Esophagus squamous epithelium (tissue), 5 donors: ENCODE results near the gene TPI1. TPM values are rescaled to one million over a fixed set of nuclear protein-coding genes. Genes with fewer than 3 reads are reported as not detected.

Source experiments
- DNase-seq: peaks from one replicate; lab custom pipeline; 2025; lab: John Stamatoyannopoulos, UW
- H3K27ac ChIP-seq, 4 donors: fragments of 200-600 bp; sonication (generic); one replicate each; pipeline ENCODE4 v1.5.1; 2016 to 2019; ENCODE audit warnings: mild to moderate bottlenecking in 1 of 4
- H3K27me3 ChIP-seq, 4 donors: fragments of 200-600 bp; sonication (generic); 1 replicate in 3 of 4; 2 replicates in 1 of 4; pipeline versions ENCODE4 v1.5.1 to v1.6.0; 2017 to 2021; ENCODE audit warnings: antibody characterized with exemption in 1 of 4
- H3K36me3 ChIP-seq, 3 donors: fragments of 200-600 bp; sonication (generic); one replicate each; pipeline ENCODE4 v1.5.1; 2016 to 2019
- H3K4me1 ChIP-seq, 3 donors: fragments of 200-600 bp; sonication (generic); one replicate each; pipeline ENCODE4 v1.5.1; 2017 to 2019
- H3K4me3 ChIP-seq, 4 donors: fragments of 200-600 bp; sonication (generic); 1 replicate in 3 of 4; 2 replicates in 1 of 4; pipeline ENCODE4 v1.5.1; 2016 to 2019; ENCODE audit warnings: mild to moderate bottlenecking in 2 of 4, moderate library complexity in 1 of 4
- H3K9me3 ChIP-seq, 3 donors: fragments of 200-600 bp; sonication (generic); one replicate each; pipeline ENCODE4 v1.5.1; 2016 to 2019
- CTCF ChIP-seq, 6 experiments: fragments of 450-650 bp in 4 of 6; fragments of 200-600 bp in 2 of 6; sonication (generic) in 2 of 6; IDR thresholded peaks; one replicate each; pipeline ENCODE4 v1.5.1; 2016 to 2019; ENCODE audit warnings: antibody characterized with exemption in 6 of 6, mild to moderate bottlenecking in 4 of 6, moderate library complexity in 4 of 6
- POLR2A ChIP-seq, 4 donors: fragments of 450-650 bp; IDR thresholded peaks; one replicate each; pipeline ENCODE4 v1.6.1; 2017; ENCODE audit warnings: antibody characterized with exemption in 4 of 4, mild to moderate bottlenecking in 4 of 4, moderate library complexity in 3 of 4
- WGBS, 2 donors: methylation state at CpG; one replicate each; pipeline ENCODE4 v1.1.5; 2018; 5-methylcytosine and 5-hydroxymethylcytosine counted together
- intact Hi-C: fragments of 100-400 bp; cut with DNase I; formaldehyde crosslinking; loops from one replicate; pipeline ENCODE4 v1.15.0; 2022
- total RNA-seq, 4 donors: library from RNA; depleted of rRNA; stranded (reverse); fragments of >200 nt; gene quantifications; one replicate each; pipeline ENCODE4 v1.1.0, GENCODE V29; 2016
- donor health status: DM: yes; HTN: yes; CAD: no.

The TPI1 gene
- total RNA-seq, 4 donors from 2014 or later: 547 to 938 (median 723) TPM

- H3K27me3 ChIP-seq: peaks cover 0 to 83% (median 5%) of the 10 kb centered on the region in 4 donors
- WGBS, 2 donors: 35 to 50% methylated on average over 3 to 4 of the region's 12 CpGs
Measured at GRCh38 chr12:6823182-6824084, 43.9 kb upstream of the TPI1 start.

GRCh38 chr12:6824085-6824775 is 43.1 kb upstream of the TPI1 start:
- no peak for TF ChIP-seq POLR2A (IDR thresholded peaks at IDR 0.05)
- TF ChIP-seq CTCF (IDR thresholded peaks at IDR 0.05): no peak
- H3K27me3 ChIP-seq: peaks cover 0 to 91% (median 5%) of the 10 kb centered on the region in 4 donors
- no peaks in the 10 kb centered on the region for H3K36me3 ChIP-seq
- WGBS, 2 donors: 73 to 87% methylated on average over 15 to 17 of the region's 37 CpGs
- peaks cover 10 to 59% (median 18%) of the 10 kb centered on the region in 3 donors for H3K4me1 ChIP-seq
- no peak for DNase-seq
- H3K4me3 ChIP-seq: no peak overlapping the region
- H3K27ac ChIP-seq: no peak overlapping the region
- H3K9me3 ChIP-seq: no peaks in the 10 kb centered on the region
- intact Hi-C loops: no loop called here

More at GRCh38 chr12:6823182-6824084, 43.9 kb upstream of the TPI1 start:
- no peak for DNase-seq
- Histone ChIP-seq H3K27ac (no peak overlapping the region), H3K4me1 (peaks cover 10 to 52% (median 18%) of the 10 kb centered on the region in 3 donors), H3K4me3 (no peak overlapping the region), H3K36me3 (no peaks in the 10 kb centered on the region), H3K9me3 (no peaks in the 10 kb centered on the region)
- TF ChIP-seq CTCF (IDR thresholded peaks at IDR 0.05) (no peak), POLR2A (IDR thresholded peaks at IDR 0.05) (no peak)
- intact Hi-C loops: no loop called here

GRCh38 chr12:6824901-6825381 is 42.4 kb upstream of the TPI1 start:
- TF ChIP-seq CTCF (IDR thresholded peaks at IDR 0.05) (no peak), POLR2A (IDR thresholded peaks at IDR 0.05) (no peak)
- 35 to 40% methylated on average over 12 of the region's 12 CpGs for WGBS, 2 donors
- H3K36me3 ChIP-seq: no peaks in the 10 kb centered on the region
- H3K4me3 ChIP-seq: peak overlapping the region in 1 of 4 donors; percentile 24
- intact Hi-C loops: loop anchor here (5.0 kb wide), 1 partner anchor 88 kb away; no protein-coding TSS in a partner anchor
- peaks cover 0 to 98% (median 5%) of the 10 kb centered on the region in 4 donors for H3K27me3 ChIP-seq
- H3K27ac ChIP-seq: no peak overlapping the region
- DNase-seq: no peak
- H3K9me3 ChIP-seq: no peaks in the 10 kb centered on the region
- peaks cover 10 to 66% (median 18%) of the 10 kb centered on the region in 3 donors for H3K4me1 ChIP-seq

- Histone ChIP-seq H3K9me3 (no peaks in the 10 kb centered on the region), H3K27ac (no peak overlapping the region), H3K27me3 (peaks cover 0 to 97% (median 5%) of the 10 kb centered on the region in 4 donors), H3K36me3 (peaks cover 0 to 5% (median 0%) of the 10 kb centered on the region in 3 donors), H3K4me1 (peaks cover 10 to 69% (median 18%) of the 10 kb centered on the region in 3 donors), H3K4me3 (peak overlapping the region in 1 of 4 donors; percentile 24)
- TF ChIP-seq POLR2A (IDR thresholded peaks at IDR 0.05): no peak
- peak; percentile 85 to 94 (median 90) for TF ChIP-seq CTCF (IDR thresholded peaks at IDR 0.05)
- intact Hi-C loops: loop anchor here (5.0 kb wide), 1 partner anchor 88 kb away; no protein-coding TSS in a partner anchor
- no peak for DNase-seq
- WGBS, 2 donors: 13 to 19% methylated on average over 3 to 6 of the region's 19 CpGs
Measured at GRCh38 chr12:6825398-6826124, 41.8 kb upstream of the TPI1 start.
